ENCODE measurements around the gene KIAA1549. TPM values are rescaled to one million over a fixed set of nuclear protein-coding genes. Genes with fewer than 3 reads are reported as not detected.
"Not testable (repeated sequence)": the region's sequence is repeated elsewhere in the genome, so short reads cannot be mapped to it uniquely, and the experiment has no call there.

Gene KIAA1549
- total RNA-seq, 1 donor from 2014 or later, result 21.6 TPM

GRCh38 chr7:138825049-138825721, 156.0 kb downstream of the KIAA1549 start:
- DNase-seq (ENCODE audit: low spot score in 2 of 2) (no peak), FAIRE-seq (no peak)

- no peak for DNase-seq (ENCODE audit: low spot score in 2 of 2)
- FAIRE-seq, result no peak
Observed at GRCh38 chr7:138822867-138823535, 158.2 kb downstream of the KIAA1549 start.

- DNase-seq (ENCODE audit: low spot score in 2 of 2) (no peak), FAIRE-seq (no peak)
Observed at GRCh38 chr7:138821912-138822311, 159.3 kb downstream of the KIAA1549 start.

GRCh38 chr7:138819625-138820024, 161.6 kb downstream of the KIAA1549 start:
- DNase-seq (ENCODE audit: low spot score in 2 of 2), result no peak
- FAIRE-seq, result no peak

- DNase-seq (ENCODE audit: low spot score in 2 of 2) (no peak), FAIRE-seq (no peak)
Observed at GRCh38 chr7:138816650-138817049, 164.5 kb downstream of the KIAA1549 start.

- no peak for DNase-seq (ENCODE audit: low spot score in 2 of 2)
- peak; percentile 58 for FAIRE-seq
Observed at GRCh38 chr7:138814816-138815332, 166.3 kb downstream of the KIAA1549 start.

GRCh38 chr7:138813945-138814344, 167.2 kb downstream of the KIAA1549 start:
- DNase-seq (ENCODE audit: low spot score in 2 of 2) (no peak), FAIRE-seq (no peak)

GRCh38 chr7:138811327-138811726, 169.9 kb downstream of the KIAA1549 start:
- DNase-seq (ENCODE audit: low spot score in 2 of 2); FAIRE-seq: not testable (repeated sequence)

GRCh38 chr7:138809346-138809745, 171.8 kb downstream of the KIAA1549 start:
- FAIRE-seq (no peak), DNase-seq (ENCODE audit: low spot score in 2 of 2) (no peak)

GRCh38 chr7:138804618-138805017, 176.6 kb downstream of the KIAA1549 start:
- DNase-seq (ENCODE audit: low spot score in 2 of 2) (no peak), FAIRE-seq (no peak)

- no peak for DNase-seq (ENCODE audit: low spot score in 2 of 2)
- FAIRE-seq, result no peak
Observed at GRCh38 chr7:138802706-138803105, 178.5 kb downstream of the KIAA1549 start.

- FAIRE-seq (no peak), DNase-seq (ENCODE audit: low spot score in 2 of 2) (no peak)
Observed at GRCh38 chr7:138801256-138801655, 179.9 kb downstream of the KIAA1549 start.

- FAIRE-seq, result no peak
- DNase-seq (ENCODE audit: low spot score in 2 of 2), result no peak
Observed at GRCh38 chr7:138799336-138800000, 181.7 kb downstream of the KIAA1549 start.

- FAIRE-seq (no peak), DNase-seq (ENCODE audit: low spot score in 2 of 2) (no peak)
Observed at GRCh38 chr7:138798836-138799235, 182.4 kb downstream of the KIAA1549 start.

GRCh38 chr7:138797715-138798320, 183.4 kb downstream of the KIAA1549 start, which contains the start of the genes ATP6V0A4 and TMEM213:
TSS of gene ATP6V0A4 (minus strand) at chr7:138798196. CDS start at chr7:138771247, 26,949 bp downstream.
TSS of gene TMEM213 (plus strand) at chr7:138797994. CDS start at chr7:138798105, 111 bp downstream.
- no peak for DNase-seq (ENCODE audit: low spot score in 2 of 2)
- FAIRE-seq, result no peak

- FAIRE-seq; DNase-seq (ENCODE audit: low spot score in 2 of 2): not testable (repeated sequence)
Observed at GRCh38 chr7:138797046-138797445, 184.1 kb downstream of the KIAA1549 start.

GRCh38 chr7:138796038-138796615, 185.1 kb downstream of the KIAA1549 start:
- DNase-seq (ENCODE audit: low spot score in 2 of 2) (no peak), FAIRE-seq (no peak)

- FAIRE-seq, result no peak
- no peak for DNase-seq (ENCODE audit: low spot score in 2 of 2)
Observed at GRCh38 chr7:138785587-138786437, 195.4 kb downstream of the KIAA1549 start.

- DNase-seq (ENCODE audit: low spot score in 2 of 2) (no peak), FAIRE-seq (no peak)
Observed at GRCh38 chr7:138784692-138785091, 196.5 kb downstream of the KIAA1549 start.

Measured in frontal cortex (tissue), 4 donors.